GM19239 (cell line): ENCODE measurements around the gene MORN2.
A peak's percentile ranks its signal among the peaks of the same experiment; 100 is the strongest.

ENCODE experiments used
- DNase-seq: peaks from one replicate; pipeline ENCODE4 v3.0.0; 2011; ENCODE audit warnings: low spot score; ENCODE audit not compliant: insufficient read length
- FAIRE-seq: peaks from 2 replicates; lab custom pipeline; 2011; peaks lifted over from hg19 to GRCh38; lab: Jason Lieb, UNC

MORN2 gene

DNA sequence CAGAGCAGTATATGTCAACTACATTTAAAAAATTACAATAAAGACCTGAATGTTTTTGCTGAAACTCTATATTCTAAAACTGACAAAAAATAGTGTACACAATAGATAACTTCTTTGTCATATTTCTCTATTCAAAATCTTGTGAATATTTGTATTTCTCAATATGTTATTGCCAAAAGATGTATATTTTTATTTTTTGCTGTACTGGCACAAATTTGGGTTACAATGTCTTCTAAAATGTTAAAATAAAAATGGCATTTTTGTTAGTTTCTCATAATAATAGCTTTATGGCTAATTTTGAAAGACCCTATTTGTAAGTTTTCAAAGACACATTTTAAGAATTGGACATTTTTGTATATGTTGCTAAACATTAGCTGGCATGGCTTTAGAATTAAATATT, 13.3 kb downstream of the MORN2 start:
- DNase-seq = no peak
- FAIRE-seq = no peak

DNA sequence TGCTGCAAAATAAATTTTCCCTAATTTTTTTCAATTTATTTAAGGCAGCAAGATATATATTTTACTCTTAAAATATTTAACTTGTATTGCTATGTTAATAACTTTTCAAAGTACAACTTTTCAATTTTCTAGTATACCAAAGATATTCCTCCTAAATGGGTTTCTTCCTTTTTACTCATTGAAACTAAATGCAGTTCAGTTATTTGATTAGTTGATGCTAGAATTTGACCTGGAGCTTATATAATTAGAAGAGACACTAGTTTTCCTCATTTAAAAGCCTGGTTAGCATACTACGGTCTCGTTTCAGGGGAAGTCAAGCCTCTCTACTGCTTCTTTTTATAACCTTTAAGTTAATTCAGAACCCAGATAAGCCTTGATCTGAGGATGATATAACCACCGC, 13.8 kb downstream of the MORN2 start, which contains the start of gene ARHGEF33:
Gene ARHGEF33, plus strand, starts transcription at position 301 of the 400 bp plus-strand sequence. CDS start 29,573 bp downstream, outside the sequence.
- no peak for FAIRE-seq
- no peak for DNase-seq

GRCh38 chr2:38892819-38893218, 17.0 kb downstream of the MORN2 start:
- FAIRE-seq = no peak
- DNase-seq = no peak

GRCh38 chr2:38898256-38898655, 22.5 kb downstream of the MORN2 start:
- FAIRE-seq = no peak

GRCh38 chr2:38900726-38901125, 24.9 kb downstream of the MORN2 start:
- FAIRE-seq = no peak
- no peak for DNase-seq

More at GRCh38 chr2:38898256-38898655, 22.5 kb downstream of the MORN2 start:
- DNase-seq = no peak

GRCh38 chr2:38905251-38905650, 29.5 kb downstream of the MORN2 start:
- FAIRE-seq (peak; percentile 66), DNase-seq (no peak)

DNA sequence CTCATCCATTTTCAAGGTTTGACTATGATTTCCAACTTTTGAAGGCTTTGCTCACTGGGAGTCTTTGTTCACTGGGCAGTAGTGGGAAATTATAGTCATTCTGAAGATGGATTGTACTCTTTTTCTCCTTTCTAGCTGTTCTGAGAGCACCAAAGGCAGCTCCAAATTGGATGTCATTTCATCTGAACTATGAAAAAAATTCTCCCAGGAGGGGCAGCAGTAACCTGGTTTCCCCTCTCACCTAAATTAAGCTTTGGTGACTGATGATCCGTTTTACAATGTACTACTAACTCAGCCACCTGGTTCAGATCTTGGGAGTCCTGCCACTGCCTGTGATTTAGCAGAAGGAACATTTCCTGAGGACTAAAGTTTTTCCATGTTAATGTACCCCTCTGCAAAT, 31.5 kb downstream of the MORN2 start:
- FAIRE-seq = no peak
- DNase-seq = no peak

DNA sequence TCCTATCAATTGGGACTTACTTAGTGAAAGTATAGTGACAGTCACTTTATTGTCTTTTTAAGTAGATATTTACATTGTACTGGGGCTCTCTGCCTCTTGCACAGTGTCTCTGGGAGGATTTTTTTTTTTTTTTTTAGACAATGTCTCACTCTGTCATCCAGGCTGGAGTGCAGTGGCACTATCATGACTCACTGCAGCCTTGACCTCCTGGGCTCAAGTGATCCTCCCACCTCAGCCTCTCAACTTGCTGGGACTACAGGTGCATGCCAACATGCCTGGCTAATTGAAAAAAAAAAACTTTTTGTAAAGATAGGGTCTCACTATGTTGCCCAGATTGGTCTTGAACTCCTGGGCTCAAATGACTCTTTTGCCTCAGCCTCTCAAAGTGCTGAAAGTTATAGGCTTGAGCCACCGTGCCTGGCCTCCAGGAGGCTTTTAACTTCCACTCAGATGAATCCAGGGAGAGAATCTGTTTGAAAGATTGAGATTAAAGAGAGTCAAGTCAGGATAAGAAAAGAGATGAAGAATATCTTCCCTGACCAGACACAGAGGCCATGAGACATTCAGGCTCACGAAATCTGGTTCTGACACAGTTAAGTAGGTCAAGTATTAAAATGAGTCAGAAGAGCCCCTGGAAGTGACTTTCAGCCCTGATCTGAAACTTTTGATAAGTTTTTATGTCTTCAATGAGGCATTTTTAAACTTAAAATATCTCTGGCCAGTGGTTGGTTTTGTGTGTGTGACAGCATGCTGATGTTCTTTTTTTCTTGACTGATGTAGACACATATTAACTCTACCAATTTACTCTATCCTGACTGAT, 32.2 kb downstream of the MORN2 start:
- no peak for FAIRE-seq
- peak; percentile 19 for DNase-seq

DNA sequence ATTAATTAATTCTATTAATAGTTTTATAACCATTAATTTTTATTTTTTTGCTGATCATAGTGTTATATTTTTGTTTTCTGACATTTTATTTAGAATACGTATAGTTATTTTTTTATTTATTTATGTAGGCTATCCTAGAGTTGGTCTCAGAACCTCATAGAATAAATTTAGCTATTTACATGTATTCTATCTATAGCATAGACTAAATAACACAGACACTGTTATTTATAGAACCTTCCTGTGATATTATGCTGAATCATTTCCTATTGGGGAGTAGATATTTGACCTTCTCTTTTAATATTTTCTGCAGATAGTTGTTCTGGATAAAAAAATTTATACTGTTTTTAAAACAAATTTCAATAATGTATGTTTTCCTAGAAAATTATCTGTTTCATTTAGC, 34.1 kb downstream of the MORN2 start:
- DNase-seq = no peak
- no peak for FAIRE-seq

- FAIRE-seq = no peak
- no peak for DNase-seq
Observed at GRCh38 chr2:38911191-38911590, 35.4 kb downstream of the MORN2 start.

DNA sequence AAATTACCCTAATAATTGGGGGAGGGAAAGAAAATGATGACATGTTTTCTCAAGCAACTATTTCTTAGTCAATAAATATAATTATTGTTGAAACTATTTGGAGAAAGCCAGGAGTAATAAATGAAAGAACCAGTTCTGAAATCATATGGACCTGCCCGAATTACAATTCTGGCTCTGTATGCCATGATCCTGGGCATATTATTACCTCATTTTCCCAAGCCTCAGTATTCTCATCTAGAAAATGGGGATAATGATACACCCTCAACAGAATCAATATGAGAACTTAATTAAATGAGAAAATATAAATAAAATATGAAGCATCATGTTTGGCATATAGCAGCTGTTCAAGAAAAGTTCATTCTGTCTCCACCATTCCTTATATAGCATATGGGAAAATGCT, 36.8 kb downstream of the MORN2 start:
- DNase-seq (no peak), FAIRE-seq (no peak)

GRCh38 chr2:38922389-38922788, 46.6 kb downstream of the MORN2 start:
- DNase-seq = no peak
- no peak for FAIRE-seq

DNA sequence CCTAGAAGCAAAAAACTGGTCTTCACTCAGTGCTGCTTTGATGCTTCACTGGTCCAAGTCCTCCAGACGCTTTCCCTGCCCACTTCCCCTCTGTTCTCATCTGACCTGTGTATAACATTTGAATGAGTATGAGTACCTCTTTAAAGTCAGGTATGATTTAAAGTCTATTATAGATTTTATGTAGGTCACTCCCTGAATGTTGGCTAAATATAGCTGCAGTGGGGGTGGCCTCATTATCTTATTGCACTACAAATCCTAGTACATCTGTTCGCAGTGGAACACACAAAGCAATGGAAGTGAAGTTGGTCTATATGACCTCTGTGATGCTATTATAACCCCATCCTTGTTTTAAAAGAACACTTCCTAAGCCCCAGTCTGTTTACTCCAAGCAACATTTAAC, 47.1 kb downstream of the MORN2 start:
- no peak for DNase-seq
- no peak for FAIRE-seq

DNA sequence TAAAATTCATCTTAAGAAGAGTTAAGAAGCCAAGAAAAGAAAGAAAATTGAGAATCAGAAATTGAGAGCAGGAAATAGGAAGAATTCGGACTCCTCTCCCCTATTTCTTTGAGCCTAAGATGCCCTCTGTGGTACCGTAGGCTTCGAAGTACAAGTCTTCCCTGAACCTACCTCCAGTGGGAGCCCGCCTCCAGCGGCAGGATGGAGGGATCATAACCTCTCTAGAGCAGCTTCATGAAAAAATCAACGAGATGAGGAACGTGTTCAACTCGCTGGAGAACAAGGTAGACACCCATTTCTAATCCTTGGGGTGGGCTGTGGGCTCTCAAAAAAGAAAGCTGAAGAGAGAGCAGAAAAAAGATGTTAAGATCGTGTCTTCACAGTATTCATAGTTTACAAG, 50.2 kb downstream of the MORN2 start:
- no peak for FAIRE-seq
- no peak for DNase-seq

DNA sequence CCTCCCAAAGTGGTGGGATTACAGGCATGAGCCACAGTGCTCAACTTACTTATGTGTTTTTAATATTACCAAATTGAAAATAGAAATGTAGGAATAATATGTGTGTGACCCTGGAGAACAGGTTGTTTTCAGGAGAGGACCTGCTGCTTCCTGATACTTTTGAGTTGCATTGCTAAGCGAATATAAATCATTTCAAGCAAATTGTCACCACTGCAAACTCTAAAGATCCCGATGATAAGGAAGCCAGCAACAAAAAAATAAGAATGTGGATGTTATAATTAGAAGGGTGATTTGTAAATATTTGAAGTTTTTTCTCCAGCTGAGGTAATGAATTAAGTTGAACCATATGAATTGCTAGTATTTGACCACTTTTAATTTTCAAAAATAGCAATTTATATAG, 54.8 kb downstream of the MORN2 start:
- no peak for DNase-seq
- FAIRE-seq = no peak
